ENCODE results near the gene TNS4. TPM values are rescaled to one million over a fixed set of nuclear protein-coding genes. Genes with fewer than 3 reads are reported as not detected.
A peak's percentile ranks its signal among the peaks of the same experiment; 100 is the strongest.

Gene TNS4
- polyA plus RNA-seq, 1 donor = 0.10 TPM

DNA sequence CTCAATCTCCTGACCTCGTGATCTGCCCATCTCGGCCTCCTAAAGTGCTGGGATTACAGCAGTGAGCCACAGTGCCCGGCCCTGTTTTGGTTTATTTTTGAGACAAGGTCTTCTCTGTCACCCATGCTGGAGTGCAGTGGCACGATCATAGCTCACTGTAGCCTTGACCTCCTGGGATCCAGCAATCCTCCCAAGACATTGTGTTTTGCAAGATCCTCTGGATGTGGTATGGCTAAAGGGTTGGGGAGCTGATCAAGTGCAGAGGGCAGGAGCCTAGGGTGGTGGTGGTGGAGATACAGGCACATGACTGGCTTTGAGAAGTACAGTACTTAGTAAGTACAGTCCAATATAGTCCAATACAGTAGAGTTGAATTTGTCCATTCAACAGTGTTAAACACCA, 16.6 kb upstream of the TNS4 start:
- DNase-seq = no peak

DNA sequence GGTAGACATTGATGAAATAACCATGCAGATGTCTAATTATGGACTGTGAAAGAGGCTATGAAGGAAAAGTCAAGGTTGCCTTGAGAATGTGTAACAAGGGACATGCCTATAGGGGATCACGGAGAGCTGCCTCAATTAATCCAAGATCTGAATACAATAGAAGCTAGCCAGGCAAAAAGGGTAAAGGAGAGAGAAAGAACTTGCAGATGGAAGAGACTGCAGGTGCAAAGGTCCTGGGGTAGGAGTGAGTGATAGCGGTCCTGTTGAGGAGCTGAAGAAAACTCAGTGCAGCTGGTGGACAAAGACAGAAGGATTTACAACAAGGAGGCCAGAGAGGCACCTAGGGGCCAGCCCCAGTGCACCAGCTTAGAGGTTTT, 15.9 kb upstream of the TNS4 start:
- no peak for DNase-seq

DNA sequence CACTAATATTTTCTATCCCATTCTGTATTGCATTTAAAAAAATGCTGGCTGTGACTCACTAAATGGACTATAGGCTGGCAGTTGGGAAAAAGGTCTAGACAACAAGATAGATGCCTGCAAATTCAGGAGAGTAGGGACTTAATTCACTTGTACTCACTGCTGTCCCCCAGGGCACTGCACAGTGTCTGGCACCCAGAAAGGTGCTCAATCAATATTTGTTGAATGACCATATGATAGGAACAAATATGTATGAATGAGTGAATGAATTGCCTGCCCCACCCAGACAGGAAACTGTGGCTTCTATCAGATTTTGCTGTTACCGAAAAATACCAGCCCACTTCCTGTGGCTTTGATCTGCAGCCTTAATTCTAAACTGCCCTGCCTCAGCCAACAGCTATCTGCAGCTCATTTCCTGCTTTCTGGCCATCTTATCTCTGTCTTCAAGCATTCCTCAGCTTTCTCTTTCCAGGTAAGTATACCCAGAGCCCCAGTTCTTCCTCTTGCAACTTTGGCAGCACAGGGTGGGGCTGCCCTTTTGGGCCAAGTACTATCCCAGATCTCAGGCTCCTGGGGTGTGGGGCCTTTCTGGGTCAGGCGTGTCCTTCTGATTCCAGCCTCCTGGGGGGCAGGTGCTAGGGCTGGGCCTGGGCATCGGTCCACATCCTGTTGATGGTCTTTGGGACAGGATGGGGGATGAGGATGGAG, 15.3 kb upstream of the TNS4 start:
- DNase-seq = no peak

DNA sequence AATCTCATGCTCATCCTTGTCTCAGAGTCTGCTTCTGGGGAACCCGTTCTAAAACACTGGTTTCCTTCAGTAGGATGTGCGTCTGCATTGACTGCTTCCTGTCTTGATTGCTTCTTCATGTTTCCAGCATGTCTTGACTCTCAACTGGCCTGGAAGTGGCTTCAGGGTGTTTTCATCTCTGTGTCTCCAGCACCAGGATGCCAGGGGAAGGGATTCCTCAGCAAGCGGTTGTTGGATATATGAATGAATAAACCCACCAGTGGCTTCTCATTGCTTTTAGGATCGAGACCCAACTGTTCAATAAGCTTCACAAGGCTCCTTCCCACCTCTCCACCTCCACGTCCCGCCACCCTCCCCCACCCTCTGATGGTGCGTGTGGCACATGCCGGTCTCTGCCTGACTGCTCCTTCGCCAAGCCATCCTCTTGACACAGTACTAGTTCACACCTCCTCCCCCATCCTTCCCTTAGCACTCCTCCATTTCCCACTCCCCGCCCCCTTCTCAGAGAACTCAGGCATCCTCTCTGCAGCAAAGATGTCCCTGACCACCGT, 14.1 kb upstream of the TNS4 start:
- no peak for DNase-seq

DNA sequence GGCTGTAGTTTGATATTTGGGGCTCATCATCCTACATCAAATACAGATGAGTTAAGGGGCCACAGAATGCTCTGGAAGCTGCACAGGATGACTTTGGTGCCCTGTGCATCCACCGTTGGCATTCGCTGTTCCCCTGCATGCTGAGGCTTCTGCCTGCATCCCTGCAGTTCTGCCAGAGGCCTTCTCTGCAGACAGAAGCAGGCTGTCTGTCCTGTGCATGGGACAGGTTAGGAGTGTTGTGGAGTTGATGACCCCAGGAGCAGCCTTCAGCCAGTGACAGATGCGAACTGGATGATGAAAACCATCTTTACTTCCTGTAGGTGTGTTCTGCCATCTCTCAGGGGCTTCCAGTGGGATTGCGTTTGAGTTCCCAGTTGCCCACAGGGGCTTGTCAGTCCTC, 13.6 kb upstream of the TNS4 start:
- no peak for DNase-seq

DNA sequence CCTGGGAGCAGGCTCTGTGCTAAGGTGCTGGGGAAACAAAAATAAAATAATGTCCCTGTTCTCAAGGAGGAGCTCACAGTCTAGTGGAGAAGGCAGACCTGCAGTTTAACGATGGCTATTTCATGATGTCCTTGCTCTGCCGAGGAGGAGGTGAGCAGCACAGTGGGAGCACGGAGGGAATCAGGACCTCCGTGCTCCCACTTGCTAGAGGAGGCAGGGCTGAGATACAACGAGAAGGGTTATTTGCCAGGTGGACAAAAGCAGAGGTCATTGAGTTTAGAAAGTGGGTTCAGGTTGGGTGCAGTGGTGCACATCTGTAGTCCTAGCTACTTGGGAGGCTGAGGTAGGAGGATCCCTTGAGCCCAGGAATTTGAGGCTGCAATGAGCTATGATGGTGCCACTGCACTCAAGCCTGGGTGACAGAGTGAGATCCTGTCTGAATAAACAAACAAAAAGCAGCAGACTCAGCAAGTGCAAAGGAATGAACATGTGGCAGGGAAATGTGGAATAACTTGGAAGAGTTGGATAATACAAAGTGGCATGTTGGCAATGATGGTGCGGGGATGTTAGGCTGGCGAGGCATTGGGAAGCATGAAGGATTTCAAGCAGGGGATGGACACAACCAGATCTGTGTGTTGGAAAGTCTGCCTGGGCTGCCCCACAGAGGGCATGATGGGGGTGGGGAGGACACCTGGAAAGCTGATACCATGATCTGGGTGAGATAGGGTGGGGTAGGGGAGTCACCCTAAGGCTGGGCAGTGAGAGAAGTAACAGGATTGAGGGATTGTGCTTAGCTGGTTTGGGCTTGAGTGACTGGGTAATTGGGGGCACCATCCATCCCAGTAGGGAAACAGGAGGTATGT, 12.8 kb upstream of the TNS4 start:
- DNase-seq = no peak

DNA sequence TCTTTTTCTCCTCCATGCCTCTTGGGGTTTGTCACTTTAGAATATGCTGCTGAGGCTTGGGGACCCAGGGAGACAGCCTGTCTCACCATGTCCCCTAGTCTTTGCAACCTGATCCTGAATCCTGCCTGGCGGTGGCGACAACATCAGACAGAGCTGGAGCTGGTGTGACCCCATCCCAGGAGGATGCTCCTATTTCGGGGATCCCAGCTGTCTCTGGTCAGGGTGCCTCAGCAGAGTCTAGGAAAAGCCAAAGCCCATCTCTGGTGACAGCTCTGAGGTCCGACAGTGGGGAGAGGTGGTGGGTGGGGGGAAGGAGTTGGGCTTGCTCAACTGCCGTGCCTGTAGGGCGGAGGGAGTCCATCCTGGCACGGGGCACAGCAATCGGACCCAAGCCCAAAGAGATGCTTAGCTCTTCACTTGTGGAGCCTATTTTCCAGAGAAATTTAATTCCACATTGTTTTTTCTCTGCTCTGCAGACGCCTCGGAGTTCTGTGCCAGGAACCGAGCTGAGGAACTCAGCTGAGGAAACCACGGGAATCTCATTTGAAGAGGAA, 10.3 kb upstream of the TNS4 start:
- no peak for DNase-seq

DNA sequence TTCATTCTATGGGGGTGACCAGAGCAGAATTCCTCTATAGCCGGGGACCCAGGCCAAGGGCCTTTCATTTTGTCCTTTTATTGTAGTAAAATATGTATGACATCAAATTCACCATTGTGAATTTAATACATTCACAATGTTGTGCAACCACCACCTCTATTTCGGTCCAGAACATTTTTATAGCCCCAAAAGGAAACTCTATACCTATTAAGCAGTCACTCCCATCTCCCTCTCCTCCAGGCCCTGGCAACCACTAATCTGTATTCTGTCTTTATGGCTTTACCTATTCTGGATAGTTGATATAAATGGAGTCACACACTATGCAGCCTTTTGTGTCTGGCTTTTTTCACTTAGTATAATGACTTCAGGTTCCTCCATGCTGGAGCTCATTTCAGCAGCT, 9.7 kb upstream of the TNS4 start:
- DNase-seq = no peak

DNA sequence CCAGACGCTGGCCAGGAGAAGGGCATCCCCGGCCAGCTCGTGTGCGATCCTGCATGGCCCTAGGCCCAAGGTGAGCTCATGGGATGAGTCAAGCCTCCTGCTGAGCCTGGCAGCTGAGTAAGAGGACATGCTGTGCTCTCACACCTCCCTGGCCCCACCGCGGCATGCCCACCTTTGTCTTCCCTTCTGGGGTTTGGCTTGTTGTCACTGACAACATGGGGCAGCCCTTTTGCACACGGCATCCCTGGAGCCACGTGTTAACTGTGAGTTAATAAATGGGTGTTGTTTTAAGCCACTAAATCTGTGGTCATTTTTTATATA, 8.9 kb upstream of the TNS4 start:
- no peak for DNase-seq

DNA sequence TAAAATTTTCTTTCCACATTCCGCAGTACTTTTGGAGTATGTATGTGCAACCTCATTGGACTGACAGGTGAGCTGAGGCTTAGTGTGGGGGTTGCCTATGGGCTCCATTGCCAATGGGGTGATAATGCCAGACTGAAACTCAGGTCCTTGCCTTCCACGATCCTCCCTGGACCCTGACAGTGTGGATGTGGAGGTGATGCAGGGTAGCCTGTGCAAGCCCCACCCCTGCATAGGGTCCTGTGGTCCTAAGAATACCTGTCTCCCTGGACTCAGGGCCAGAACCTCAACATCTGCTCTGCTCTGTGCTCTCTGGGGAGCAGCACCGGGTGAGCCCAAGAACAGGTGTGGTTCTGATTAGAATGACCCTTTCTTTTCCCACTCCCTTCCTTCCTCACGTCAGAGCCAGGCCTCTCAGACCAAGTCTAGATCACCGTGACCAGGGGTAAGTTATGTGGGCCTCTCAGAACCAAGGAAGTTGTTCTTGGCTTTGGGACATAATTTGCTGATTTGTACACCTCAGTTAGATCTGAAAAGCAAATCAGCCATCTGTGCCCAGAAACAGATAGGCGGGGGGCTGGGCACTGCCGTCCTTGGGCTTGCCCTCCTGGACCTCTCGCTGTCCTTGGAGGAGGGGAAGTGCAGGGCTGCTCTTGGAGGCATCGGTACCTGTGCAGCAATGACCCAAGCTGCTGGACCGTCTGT, 8.4 kb upstream of the TNS4 start:
- no peak for DNase-seq

DNA sequence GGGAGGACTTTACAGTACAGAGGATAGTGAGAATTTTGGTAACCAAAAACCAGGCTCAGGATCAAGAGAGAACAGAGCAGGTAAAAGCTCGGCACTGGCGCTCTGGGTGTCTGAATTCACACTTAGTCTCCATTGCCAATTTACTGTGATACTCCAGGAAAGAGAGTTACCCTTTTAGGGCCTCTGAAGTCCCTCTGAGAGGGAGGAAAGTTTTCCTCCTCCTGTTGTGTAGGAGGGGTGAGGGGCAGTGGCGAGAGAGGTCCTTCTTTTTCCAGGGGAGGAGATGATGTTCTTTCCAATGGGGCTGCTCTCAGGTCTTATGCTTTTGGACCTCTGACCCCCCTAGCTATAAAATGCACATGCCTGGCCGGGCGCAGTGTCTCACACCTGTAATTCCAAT, 5.4 kb upstream of the TNS4 start:
- peak; percentile 24 for DNase-seq

DNA sequence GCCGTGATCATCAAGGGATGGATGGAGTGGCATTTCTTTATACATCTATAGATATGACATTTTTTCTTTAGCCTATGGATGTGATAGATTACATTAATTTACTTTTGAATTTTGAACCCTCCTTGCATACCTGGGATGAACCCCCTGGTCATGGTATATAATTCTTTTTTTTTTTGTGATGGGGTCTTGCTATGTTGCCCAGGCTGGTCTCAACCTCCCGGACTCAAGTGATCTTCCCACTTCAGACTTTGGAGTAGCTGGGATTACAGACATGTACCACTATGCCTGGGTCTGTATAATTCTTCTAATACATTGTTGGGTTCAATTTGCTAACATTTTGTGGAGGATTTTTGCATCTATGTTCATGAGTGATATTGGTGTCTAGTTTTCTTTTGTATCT, 1.7 kb upstream of the TNS4 start:
- DNase-seq = no peak

DNA sequence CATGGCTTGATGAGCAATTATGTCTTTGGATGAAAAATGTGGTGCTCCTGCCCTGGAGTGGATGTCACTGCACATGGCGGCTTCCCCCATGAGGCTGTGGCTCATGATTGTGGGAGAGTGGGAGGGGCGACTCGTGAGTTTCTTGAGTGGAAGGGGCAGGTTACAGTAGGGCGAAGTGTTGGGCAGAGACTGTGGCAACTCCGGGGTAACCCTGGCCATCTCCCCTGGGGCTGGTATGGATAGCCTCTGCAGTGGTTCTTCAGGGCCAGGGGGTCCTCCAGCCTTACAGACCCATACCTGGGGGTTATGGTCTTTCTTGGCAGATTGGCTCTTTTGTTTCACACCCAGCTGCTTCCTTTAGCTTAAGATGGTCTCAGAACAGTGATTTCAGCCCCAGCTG, 1.3 kb upstream of the TNS4 start:
- no peak for DNase-seq

DNA sequence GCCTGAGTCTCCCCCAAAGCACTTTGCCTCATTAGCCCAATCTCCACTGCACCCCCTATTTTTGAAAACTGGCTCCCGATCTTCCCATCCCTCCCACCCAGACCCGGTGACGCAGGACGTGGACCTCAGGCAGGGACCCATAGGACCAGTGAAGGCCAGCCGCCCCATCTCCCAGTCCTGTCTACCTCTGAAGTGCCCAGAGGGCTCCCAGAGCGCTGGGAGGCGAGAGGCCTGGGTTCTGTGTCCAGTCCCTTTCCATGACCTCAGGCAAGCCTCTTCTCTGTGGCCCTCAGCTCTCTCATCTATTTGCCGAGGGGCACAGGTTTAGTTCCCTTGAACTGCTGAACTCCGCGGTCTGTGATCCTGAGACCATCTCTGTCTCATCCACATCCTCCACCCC, 714 bp downstream of the TNS4 start:
- no peak for DNase-seq

DNA sequence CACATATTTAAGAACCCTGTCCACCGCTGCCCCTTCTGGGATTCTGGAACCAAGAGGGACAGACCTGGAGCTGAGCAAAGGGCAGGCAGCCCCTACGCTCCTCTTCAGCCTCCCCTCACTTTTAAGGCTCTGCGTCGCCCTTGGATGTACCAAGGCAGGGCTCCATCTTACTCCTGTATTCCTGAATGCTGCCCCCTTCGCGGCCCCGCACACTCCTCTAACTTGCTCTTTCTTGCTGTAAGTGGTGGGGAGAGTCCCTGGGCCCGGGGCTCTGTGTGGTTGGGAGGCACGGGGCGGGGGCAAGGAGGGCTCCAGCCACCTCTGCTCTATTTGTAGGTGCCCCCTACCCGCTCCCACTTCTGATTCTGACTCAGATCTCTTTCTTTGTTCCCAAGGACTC, 1.2 kb downstream of the TNS4 start:
- no peak for DNase-seq

DNA sequence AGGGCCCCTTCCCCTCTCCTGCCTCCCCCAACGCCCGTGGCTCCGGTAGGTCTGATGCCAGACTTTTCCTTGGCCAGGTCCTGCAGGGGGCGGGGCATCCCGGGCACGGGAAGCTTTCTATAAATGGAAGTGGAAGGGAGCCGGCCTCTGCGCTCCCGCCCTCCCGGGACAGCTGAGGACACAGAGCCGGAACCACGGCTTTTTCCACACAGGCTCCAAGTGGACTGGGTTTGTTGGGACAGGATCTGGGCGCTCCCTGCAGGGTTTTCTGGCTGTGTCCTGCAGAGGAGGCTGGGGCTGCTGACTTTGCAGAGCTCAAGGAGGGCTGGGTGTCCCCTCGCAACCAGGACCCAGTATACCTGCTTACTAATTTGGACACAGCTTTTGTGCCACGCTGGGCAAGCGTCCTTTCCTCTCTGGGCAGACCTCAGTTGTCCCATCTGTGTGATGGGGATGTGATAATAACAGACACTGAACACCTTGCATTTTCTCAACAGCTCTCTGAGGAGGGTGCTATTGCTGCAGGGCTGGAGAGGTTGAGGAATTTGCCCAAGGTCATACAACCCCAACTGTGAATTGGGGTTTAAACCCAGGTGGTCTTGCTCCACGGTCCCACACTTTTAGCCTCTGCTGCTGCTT, 1.8 kb downstream of the TNS4 start:
- DNase-seq = peak; percentile 75

DNA sequence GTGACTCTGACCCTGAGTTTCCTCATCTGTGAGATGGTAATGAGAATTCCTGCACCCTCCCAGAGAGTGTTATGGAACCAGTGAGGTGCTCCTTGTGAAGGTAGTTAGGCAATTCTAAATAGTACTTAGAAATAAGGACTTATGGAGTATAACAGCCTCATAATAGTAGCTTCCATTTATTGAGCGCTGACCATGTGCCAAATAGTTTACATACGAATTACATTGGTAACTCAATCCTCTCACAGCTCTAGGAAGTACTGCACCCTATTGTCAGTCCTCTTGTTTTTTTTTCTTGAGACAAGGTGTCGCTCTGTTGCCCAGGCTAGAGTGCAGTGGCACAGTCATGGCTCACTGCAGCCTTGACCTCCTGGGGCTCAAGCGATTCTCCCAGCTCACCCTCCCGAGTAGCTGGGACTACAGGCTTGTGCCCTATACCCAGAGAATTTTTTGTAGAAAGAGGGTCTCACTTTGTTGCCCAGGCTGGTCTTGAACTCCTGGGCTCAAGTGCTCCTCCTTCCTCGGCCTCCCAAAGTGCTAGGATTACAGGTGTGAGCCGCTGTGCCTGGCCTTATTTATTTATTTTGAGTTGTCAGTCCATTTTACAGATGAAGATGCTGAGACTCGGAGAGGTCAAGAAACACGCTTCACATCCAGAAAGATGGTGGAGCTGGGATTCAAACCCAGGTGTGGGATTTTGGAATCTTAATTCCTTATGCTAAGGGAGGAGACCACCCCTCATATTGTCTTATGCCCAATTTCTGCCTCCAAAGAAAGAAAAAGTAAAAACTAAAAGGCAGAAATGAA, 2.9 kb downstream of the TNS4 start:
- no peak for DNase-seq

DNA sequence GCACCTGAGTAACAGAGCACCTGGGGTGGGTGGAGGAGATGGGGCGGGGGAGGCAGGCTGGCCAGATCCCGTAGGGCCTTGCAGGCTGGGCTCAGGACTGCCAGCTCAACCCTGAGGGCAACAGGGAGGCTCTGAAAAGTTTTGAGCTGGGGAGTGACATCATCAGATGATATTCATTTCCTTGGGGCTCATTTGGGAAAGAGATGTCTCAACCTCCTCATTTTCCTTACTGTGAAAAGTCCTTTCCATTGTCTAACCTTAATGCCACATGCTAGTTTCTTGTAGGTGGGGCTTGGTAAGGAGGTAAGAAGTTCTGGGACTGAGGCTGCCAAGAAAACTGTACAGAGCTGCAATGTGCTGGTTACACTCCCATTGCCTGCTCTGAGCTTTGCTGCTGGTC, 3.7 kb downstream of the TNS4 start:
- no peak for DNase-seq

DNA sequence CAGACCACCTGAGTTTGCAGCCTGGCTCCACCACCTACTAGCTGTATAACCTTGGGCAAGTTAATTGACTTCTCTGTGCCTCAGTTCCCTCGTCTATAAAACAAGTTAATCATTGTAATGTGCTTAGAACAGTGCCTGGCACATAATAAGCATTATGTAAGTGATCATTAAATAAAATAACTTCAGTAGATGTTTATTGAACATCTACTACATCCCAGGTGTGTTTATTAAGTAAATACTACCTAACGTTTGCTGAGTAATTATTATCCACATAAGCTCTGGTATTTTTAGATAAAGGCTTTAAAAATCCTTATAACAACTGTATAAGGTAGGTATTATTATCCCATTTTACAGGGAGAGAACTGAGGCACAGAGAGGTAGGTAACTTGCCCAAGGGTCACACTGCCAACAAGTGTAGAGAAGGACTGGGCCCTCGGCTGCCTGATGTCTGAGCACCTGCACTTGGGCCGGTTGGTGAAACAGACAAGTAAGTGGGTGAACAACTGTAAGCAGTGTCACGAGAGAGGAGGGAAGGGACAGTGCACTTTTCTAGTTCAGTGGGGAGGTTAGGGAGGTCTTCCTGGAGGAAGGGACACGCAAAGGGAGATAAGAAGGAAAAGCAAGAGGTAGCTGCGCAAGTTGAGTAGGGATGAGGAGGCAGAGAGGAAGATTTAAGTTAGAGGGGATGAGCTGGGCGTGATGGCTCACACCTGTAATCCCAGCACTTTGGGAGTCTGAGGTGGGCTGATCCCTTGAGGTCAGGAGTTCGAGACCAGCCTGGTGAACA, 4.6 kb downstream of the TNS4 start:
- DNase-seq = no peak

DNA sequence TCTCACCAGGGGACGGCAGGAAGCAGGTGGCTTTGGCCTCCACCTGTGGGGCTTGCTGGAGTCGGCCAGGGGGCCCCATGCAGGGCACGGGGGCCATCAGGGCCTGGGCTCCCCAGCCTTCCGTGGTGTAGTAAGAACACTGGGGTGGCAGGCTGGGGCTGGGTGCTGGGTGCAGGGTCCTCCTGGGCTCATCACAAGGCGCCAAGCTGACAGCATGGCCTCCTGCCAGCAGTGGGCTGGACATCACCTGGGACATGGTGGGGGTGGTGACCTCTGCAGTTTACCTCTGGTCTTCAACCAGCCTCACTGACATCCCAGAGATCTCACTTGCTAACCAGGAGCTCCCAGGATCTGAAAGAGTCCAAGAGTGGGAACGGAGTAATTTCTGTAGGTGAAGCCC, 5.3 kb downstream of the TNS4 start:
- no peak for DNase-seq

DNA sequence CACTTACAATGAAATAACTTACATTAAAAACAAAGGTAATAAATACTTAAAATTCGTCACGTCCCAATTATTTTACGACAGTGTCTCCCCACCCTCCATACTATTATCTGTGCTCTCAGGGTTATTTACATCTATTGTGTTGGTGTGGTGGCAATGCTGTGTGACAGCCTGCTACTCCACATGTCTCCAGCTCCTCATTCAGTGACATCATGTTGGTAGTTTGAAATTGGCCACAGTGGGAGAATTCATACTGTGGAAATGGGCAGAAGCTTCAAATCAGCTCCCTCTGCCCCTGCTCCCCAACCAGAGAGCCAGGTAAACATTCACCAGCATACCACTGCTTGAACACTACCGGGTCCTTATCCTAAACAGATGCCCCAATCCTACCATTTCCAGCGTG, 6.3 kb downstream of the TNS4 start:
- no peak for DNase-seq

All from left kidney (tissue), 2 donors.